D721Med (cell line): ENCODE data around the gene CTNNBL1.

Source experiments
- DNase-seq: peaks from one replicate; pipeline ENCODE4 v3.0.0; 2011; ENCODE audit warnings: low spot score; ENCODE audit not compliant: insufficient read length
- FAIRE-seq: peaks from 2 replicates; lab custom pipeline; 2011; peaks lifted over from hg19 to GRCh38; lab: Jason Lieb, UNC
- CTCF ChIP-seq: IDR thresholded peaks from 2 replicates; pipeline ENCODE4 v1.5.1; 2012; ENCODE audit warnings: mild to moderate bottlenecking, control low read depth; ENCODE audit not compliant: insufficient read depth; ENCODE audit errors: missing control alignments

CTNNBL1 gene

GRCh38 chr20:37693635-37694626, at the start of gene CTNNBL1:
Gene CTNNBL1 (plus strand): TSS chr20:37694030. CDS start chr20:37694123, 93 bp downstream.
- peak; percentile 70 for DNase-seq
- no peak for FAIRE-seq
- no peak for TF ChIP-seq CTCF

GRCh38 chr20:37644605-37645004, 49.2 kb upstream of the CTNNBL1 start:
- DNase-seq (no peak), FAIRE-seq (no peak)
- no peak for TF ChIP-seq CTCF

GRCh38 chr20:37647946-37648345, 45.9 kb upstream of the CTNNBL1 start:
- no peak for TF ChIP-seq CTCF
- DNase-seq (no peak), FAIRE-seq (no peak)

- FAIRE-seq: no peak
- no peak for DNase-seq
- no peak for TF ChIP-seq CTCF
Measured at GRCh38 chr20:37649017-37649416, 44.8 kb upstream of the CTNNBL1 start.

- DNase-seq: no peak
- FAIRE-seq: no peak
- TF ChIP-seq CTCF: no peak
Measured at GRCh38 chr20:37649676-37650370, 44.0 kb upstream of the CTNNBL1 start.

GRCh38 chr20:37650661-37651060, 43.2 kb upstream of the CTNNBL1 start:
- FAIRE-seq: no peak

More at GRCh38 chr20:37650661-37651060, 43.2 kb upstream of the CTNNBL1 start:
- DNase-seq: no peak
- TF ChIP-seq CTCF: no peak
